SH-SY5Y (cell line): ENCODE data around the gene DENND6B.

Experiments
- GATA2 ChIP-seq: IDR thresholded peaks from 2 replicates; pipeline ENCODE4 v1.6.1; 2011; ENCODE audit warnings: mild to moderate bottlenecking, low read depth, low read length
- GATA3 ChIP-seq: IDR thresholded peaks from 2 replicates; pipeline ENCODE4 v1.6.1; 2011; ENCODE audit warnings: low read depth, mild to moderate bottlenecking, low read length, moderate library complexity

The DENND6B gene

DNA sequence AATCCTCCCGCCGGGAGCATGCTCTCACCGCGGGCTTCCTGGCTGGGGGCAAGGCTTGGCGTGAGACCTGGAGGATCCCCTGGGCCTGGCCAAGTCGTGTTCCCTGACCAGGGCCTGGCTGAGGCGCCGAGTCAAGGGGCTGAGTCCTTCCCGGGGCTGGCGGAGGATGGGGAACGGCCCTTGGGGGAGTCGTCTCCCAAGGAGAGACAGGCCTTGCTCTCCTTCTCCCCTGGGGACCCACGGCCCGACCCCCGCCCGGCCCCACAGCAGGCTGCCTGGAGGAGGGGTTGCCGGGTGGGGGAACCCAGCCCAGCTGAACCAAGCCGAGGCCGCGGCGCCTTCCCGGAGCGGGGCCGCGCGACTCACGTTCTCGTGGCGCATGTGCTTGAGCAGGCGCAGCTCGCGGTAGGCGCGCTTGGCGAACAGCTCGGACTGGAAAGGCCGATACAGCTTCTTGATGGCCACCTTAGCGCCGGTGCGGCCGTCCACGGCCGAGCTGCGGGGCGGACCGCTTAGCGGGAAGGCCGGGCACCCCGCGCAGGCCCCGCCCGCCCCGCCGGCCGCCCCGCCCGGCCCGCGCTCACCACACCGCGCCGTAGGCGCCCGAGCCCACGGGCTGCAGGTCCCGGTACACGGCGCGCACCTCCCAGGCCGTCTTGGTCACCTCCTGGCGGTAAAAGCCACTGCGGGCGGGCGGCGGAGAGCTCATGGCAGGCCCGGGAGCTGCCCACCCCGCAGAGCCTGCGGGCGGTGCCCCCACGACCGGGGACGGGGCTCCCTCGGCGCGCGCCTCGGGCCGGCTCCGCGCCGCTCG is 65.8 kb downstream of the DENND6B start:
- TF ChIP-seq GATA3 (no peak), GATA2 (no peak)

DNA sequence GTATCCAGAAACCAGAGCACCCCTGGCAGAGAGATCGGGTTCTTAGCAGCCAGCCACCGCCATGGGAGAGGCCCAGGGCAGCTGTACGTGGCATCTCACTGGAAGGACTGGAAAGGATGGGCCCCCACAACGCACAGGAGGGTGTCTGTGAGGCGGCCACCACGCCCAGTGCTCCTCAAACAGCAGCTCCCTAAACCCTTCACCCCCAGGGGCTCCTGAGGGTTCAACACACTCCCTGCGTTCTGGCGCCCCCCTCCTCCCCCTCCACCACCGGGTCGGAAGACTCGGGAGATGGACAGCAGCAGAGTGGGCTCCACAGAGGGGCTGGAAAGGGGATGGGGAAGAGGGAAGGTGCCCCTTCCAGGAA is 66.4 kb downstream of the DENND6B start:
- TF ChIP-seq GATA2 (no peak), GATA3 (no peak)

DNA sequence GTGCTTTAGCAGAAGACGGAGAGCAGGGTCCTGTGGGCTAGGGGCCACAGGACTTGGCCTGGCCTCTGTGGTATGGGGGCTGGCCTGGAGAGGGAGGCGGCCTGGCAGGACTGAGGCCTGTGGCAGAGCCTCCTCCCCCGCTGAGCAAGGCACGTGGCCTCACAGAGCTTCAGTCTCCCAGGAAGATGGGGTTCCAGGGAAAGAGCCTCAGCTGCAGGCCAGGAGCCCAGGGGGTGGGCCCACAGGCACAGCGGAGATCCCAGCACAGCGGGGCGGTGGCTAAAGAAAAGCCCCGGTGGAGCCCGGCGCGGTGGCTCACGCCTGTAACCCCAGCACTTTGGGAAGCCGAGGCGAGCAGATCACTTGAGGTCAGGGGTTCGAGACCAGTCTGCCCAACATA is 67.5 kb downstream of the DENND6B start:
- TF ChIP-seq GATA3 (no peak), GATA2 (no peak)
